GM21723 (cell line): Measurements from ENCODE around the gene DUSP14.

Source experiments
- ATAC-seq: cut with Tn5 transposase; IDR thresholded peaks from one replicate; pipeline ENCODE4 v1.9.1; 2021; ENCODE audit warnings: mild to moderate bottlenecking, moderate library complexity; ENCODE audit not compliant: unreplicated experiment

Gene DUSP14

GRCh38 chr17:37553401-37553966 is 63.8 kb downstream of the DUSP14 start:
- ATAC-seq = no peak

DNA sequence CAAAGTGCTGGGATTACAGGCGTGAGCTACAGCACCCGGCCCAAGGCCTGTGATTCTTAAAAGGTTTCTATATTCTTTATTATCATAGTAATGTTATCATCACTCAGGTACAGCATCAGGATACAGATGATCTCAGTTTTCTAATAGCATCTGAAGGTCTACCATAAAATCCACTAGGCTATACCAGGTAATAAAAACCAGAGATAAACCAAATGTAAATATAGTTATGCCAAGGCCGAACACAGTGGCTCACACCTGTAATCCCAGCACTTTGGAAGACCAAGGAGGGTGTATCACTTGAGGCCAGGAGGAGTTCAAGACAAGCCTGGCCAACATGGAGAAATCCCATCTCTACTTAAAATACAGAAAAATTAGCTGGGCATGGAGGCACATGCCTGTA is 65.7 kb downstream of the DUSP14 start:
- ATAC-seq = no peak

GRCh38 chr17:37557482-37557881 is 67.8 kb downstream of the DUSP14 start:
- ATAC-seq = no peak

- ATAC-seq = no peak
These were observed 68.6 kb downstream of the DUSP14 start for GRCh38 chr17:37558299-37558698.

DNA sequence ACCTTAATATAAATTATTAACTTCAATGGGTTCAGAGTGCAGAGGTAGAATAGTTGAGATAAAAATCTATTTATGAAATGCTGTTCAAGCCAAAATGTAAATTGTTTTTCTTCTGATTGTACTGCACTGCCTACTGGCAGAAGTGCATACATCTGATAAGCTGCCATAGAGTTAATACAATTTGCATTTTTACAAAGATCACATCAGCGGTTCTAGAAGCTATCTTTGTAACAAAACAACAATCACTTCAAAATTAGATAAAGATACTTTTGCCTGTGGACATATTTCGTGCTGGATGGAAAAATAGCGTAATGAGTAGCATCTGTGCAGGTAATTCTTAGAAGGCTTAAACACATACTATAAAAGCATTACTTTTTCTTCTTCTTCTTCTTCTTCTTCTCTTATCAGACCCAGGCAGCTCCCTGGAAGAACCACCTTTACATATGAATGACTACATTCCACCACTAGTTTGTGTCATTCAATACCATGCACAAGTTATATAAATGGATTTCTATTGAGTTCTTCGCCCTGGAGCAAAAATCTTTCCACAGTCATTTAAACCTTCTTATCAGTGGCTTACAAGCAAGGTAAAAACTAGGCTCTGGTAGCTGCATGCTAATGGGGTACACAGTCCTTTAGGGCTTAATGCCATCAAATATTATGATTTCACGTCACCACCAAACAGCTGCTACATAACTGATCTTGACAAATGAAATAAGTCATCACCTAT is 72.5 kb downstream of the DUSP14 start:
- ATAC-seq = no peak
